Stimulated activated CD4-positive, alpha-beta T cell treated with anti-CD3 and anti-CD28 coated beads, TNF-alpha, amount 100 ng/mL, for 1 hour (primary cell): ENCODE data around the gene THBS2.
"Not testable (repeated sequence)": the region's sequence is repeated elsewhere in the genome, so short reads cannot be mapped to it uniquely, and the experiment has no call there.

ENCODE experiments used
- DNase-seq, 3 donors: peaks; one replicate each; pipeline ENCODE4 v3.0.0-alpha.2; 2020; ENCODE audit warnings: low read depth in 3 of 3, low spot score in 1 of 3

The THBS2 gene

DNA sequence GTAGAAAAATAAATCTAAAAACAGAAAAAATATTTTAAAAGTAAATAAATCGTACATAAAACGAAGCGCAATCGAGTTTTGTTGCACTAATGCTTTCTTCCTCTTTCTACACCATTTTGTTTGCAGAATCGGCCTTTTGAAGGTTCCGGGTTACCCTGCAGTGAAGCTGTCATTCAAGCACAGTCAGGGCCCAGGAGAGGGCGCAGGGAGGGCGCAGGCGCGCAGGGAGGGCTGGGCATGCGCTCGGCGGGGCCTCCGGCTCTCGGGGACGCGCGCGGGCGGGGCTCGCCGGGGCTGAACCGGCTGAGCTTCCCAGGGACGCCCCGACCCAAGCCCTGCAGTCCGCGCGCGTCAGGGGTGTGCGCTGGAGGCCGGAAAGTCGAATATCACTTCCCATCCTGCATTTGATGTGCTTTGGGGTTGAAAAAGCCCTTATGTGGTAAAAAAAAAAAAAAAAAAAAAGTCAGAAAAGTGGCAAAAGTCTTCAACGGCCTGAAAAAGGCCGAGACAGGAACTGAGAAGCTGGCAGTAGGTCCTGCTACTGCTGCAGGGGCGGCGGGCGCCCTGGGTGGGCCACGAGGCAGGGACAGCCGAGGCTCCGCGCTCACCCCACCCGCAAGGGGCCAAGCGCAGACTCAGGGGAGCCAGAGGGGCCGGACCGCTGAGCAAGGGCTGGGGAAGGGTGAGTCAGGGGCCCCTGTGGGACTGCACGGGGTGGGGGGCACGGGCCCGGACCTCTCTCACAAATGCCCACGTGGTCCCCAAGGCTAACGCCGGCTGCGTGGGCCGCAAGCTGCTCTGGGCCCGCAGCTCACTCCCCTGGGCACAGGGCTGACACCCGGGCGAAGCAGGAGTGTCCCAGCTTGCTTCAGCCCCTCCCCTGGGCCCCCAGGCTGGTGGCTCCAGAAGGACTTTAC lies 40.5 kb downstream of the THBS2 start:
- DNase-seq = peak; percentile 66 to 78 (median 69)

DNA sequence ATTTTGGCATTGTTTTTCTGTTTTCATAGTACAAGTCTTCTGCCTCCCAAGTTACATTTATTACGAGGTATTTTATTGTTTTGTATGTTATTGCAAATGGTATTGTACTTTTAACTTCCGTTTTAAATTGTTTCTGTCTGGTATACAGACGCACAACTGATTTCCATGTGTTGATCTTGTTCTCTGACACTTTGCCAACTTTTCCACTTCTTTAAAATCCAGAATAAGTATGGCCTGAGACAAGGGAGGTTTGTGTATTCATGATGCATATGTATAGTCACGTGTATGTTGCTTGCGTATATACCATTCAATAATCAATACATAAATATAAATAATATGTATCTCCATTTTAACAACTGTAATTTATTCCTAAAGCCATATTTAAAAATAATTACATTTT lies 41.2 kb downstream of the THBS2 start:
- no peak for DNase-seq

DNA sequence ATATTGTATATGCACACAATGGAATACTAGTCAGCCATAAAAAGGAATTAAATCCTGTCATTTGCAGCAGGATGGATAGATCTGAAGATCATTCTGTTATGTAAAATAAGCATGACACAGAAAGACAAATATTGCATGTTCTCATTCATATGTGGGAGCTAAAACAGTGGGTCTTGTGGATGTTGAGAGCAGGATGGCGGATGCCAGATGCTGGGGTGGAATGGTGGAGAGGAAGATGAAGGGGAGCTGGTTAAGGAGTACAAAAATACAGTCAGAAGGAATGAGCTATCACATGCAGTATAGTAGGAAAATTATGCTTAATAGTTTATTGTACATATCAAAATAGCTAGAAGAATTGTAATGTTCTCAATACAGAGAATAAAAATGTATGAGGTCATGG lies 41.8 kb downstream of the THBS2 start:
- no peak for DNase-seq

DNA sequence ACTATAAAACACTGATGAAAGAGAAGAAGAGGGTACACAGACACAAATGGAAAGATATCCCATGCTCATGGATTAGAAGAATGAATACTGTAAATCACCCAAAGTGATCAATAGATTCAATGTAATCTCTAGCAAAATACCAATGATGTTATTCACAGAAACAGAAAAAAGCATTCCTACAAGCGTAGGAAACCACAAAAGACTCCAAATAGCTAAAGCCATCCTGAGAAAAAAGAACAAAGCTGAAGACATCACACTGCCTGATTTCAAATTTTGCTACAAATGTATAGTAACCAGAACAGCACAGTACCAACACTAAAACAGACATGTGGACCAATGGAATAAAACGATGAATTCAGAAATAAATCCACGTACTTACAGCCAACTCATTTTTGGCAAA lies 43.0 kb downstream of the THBS2 start:
- DNase-seq = no peak

DNA sequence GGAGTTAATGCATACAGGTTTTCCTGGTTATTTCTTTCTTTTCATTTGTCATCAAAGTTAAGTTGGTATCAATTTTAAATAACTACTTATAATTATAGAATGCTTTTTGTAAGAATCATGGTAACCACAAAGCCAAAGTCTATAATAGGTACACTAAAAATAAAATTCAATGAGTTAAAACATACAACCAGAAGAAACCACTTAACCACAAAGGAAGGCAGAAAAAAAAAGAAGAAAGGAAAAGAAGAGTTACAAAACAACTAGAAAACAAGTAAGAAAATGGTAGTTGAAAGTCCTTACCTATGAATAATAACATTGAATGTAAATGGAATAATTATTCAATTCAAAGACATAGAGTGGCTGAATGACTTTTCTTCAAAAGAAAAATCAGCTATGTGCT lies 45.6 kb downstream of the THBS2 start:
- no peak for DNase-seq

DNA sequence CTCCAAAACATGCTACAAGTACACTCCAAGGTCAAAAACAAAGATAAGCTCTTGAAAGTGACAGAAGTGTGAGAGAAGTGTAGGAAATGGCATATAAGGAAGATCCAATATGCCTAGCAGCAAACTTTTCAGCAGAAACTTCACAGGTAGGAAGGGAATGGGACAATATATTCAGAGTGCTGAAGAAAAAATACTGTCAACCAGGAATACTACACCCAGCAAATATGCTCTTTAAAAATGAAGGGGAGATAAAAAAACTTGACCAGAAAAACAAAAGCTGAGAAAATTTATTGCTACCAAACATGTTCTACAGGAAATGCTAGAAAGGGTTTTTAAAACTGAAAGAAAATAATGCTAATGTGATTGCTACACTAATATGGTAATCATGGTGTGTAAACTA lies 46.2 kb downstream of the THBS2 start:
- DNase-seq = no peak

DNA sequence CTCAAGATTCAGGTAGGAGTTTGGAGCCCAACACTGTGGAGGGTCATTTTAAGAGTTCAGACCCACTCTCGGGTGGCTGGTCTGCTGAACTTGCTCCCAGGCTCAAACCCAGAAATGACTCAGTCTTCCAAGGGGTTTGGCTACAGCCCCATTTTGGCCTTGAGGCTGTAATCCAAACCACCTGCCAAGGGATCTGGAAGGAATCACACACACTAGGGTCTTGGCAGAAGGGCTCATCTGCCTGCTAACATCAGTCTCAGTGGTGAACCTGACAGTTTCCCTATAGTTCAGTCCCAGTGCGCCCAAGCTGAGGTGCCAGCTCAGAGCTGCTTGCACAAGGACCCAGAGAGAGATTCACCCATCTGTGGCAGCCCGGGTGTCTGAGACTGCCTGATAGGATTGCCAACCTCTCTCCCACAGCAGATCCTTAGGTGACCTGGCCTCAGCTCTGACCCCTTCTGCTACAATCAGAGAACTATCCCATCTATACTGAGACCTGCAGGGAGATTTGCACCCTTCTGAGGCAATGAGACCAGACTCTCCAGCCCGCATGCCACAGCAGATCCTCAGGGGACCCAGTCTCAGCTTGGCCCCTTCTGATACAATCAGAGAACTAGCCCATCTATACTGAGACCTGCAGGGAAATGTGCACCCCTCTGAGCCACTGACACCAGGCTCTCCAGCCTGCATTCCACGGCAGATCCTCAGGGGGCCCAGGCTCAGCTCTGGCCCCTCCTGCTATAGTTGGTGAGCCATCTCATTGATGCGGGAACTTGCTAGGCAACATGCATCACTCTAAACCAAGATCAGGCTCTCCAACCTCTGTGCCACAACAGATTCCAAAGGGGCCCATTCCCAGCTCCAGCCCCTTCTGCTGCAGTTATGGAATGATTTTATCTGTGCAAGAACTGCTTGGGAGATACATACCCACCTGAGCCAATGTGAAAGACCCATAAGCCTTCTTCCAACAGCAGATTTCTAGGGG lies 48.2 kb downstream of the THBS2 start:
- DNase-seq = no peak

DNA sequence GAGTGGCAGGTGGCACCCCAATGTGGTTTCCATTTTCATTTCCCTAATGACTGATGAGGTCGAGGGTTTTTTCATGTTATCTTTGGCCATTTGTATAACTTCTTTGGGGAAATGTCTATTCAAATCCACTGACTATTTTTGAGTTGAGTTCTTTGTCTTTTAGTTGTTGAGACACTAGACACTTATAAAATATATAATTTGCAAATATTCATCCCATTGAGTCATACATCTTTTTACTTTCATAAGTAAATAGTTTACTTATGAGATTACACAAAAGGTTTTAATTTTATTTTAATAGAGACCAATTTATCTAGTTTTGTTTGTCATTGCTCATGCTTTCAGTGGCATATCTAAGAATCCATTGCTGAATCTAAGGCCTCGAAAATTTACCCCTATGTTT lies 49.5 kb downstream of the THBS2 start:
- no peak for DNase-seq

DNA sequence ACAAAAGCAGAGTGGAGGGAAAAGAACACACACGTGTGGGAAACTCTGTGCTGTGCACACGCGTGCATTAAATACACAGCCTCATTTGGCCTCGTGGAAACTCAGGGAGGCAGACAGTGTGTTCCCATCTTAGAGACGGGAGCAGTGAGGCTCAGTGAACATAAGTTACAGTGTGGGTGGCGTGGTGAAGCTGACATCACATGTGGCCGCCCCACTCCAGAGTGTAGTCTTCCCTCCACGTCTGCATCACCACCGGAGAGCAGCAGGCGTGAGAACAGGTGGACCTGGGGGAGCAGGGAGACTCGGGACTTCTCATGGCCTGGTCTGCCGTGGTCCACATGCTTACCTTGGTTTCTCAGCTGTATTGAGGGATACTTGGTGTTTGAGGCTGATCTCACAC lies 51.7 kb downstream of the THBS2 start:
- no peak for DNase-seq

DNA sequence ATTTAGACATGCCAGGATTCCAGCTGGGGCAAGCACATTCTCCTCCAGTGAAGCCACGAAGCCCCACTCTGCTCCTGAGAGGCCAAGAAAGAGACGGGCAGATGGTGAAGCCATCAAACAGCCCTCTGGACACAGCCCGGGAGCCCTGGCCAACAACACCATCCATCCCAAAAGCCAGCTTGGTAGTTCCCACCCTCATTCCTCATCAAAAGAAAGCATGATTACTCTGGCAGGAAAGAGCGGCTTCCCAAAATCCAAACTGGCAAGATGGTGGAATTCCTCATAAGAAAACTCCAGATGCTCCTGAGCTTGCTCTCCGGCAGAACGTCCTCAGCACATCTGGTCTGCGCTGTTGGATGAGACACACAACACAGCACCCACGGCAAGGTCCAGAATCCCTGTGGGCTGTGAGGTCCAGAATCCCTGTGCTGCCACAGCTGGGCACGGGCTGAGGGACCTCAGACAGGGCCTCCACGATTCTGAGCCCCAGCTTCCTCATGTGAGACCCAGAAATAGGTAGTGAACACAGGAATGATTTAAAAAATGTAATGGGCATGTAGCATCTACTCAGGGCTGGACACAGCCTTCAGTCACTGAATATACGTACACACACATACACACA lies 52.6 kb downstream of the THBS2 start:
- DNase-seq = no peak

DNA sequence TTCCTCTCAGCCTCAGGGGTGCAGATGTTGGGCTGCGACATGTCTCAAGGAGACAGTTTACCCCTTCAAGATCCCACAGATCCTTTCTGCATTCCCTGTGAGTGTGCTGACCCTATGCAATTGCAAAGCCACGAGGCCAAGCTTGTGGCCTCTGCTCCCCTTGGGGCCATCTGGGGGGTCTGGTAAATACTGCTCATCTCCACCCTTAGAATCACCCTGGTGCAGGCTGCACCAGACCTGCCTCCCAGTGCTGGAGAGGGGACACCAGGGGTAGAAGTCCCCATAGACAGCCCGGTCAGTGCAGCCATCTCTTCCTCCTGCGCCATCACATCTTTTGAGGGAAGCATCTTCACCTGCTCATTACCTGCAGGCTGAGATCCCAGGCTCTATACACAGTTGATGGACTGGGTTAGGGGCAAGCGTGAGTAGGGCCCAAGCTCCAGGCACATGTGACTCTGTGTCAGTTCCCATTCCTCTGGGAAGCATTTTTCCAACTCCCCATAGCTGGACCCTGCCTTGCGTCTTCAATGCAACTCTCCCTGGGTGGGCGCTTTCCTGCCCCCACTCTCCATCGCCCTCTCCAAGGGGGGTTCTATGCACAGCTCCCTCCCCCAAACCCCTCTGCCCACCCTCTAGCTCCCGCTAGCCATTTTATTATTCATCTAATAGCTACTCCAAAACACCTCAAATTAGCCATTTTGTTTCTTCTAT lies 53.9 kb downstream of the THBS2 start:
- DNase-seq = no peak

DNA sequence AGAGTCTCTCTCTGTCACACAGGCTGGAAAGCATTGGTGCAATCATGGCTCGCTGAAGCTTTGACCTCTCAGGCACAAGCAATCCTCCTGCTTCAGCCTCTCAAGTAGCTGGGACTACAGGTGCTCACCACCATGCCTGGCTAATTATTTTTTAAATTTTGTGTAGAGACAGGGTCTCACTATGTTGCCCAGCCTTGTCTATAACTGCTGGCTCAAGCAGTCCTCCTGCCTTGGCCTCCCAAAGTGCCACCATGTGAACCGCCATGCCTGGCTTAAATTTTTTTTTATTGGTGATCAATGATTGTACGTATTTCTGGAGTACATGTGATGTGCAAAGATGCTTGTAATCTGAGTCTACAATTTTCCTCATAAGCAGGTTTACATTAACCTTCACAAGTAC lies 54.8 kb downstream of the THBS2 start:
- DNase-seq = no peak

DNA sequence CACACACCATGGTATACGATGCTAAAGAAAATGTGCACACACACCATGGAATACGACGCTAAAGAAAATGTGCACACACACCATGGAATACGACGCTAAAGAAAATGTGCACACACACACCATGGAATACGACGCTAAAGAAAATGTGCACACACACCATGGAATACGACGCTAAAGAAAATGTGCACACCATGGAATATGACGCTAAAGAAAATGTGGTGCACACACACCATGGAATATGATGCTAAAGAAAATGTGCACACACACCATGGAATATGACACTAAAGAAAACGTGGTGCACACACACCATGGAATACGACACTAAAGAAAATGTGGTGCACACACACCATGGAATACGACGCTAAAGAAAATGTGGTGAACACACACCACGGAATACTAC lies 55.7 kb downstream of the THBS2 start:
- not testable (repeated sequence) for DNase-seq

DNA sequence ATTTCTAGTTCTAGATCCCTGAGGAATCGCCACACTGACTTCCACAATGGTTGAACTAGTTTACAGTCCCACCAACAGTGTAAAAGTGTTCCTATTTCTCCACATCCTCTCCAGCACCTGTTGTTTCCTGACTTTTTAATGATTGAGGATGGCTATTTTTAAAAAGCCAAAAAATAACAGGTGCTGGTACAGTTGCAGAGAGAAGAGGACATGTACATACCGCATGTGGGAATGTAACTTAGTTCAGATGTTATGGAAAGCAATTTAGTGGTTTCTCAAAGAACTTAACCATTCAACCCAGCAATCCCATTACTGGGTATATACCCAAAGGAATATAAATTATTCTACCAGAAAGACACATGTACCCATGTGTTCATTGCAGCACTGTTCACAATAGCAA lies 57.4 kb downstream of the THBS2 start:
- DNase-seq = not testable (repeated sequence)

DNA sequence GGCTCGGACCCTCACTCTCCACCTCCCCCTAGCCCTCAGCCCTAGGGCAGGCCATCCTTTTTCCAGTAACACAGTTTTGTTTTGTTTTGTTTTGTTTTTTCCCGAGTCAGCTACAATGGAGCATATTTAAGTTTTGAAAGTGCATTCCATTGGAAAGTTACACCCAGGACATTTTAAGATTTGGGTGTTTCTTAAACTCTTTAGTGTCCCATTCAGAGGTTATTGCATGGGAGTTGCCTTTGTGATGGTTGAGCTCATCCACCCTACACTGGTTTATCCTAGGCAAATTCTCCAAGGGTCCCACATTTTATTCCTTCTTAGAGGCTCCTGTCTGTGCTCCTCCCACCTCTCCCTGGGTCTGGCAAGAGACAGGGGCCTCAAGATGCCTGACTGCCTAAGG lies 58.9 kb downstream of the THBS2 start:
- DNase-seq = no peak

DNA sequence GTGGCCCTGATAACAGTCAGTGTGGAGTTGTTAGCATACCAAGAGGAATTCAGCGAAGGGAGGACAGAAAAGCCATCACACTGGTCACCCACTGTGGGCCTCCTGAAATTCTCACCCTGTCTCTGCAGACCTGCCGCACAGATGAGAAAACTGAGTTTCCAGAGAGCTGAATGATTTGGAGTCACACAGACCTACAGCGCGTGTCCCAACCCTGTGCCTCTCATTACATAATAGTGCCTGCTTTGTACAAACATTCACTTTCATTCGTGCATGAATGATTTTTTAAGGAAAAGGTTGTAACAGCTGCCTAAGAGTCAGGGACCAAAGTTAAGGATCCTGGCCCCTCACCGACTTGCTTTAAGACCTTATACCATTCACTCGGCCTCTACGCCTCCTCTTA lies 62.7 kb downstream of the THBS2 start:
- DNase-seq = no peak

DNA sequence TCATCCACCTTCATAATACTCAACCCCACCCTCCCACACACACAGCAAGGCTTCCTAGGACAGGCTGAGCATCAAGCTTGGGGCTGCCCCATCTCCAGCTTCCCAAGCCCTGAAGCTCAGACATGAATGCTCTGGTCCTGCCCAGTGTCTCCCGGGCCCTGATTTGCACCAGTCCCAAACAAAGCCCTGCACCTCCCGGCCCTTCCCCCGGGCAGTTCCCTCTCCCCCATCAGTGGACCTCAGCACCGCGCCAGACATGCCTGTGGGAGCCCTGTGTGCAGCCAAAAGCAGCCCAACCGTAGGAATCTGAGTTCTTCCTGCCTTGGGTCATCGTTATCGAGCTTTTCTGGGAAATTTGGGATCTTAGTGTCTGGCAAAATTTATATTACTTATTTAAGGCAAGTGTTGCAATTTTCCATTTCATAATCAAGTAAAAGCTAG lies 63.5 kb downstream of the THBS2 start:
- DNase-seq = no peak

DNA sequence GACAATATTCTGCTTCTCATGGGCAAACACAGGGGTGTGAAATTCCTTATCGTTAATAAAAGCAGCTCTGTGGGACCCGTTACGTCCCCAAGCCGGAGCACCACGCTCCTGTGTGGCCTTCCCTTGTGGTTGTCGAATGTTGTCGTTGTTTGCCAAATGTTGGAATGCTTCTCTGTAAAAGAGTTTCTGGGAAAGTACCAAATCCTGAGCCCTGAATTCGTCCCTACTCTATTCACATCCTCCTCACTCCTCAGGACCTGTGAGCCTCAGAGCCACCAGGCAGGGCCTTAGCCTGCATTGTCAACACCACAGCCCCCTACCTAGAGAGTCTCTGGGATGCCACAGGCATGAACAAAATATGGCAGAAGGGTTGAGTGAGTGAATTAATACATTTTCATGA lies 64.0 kb downstream of the THBS2 start:
- DNase-seq = no peak

DNA sequence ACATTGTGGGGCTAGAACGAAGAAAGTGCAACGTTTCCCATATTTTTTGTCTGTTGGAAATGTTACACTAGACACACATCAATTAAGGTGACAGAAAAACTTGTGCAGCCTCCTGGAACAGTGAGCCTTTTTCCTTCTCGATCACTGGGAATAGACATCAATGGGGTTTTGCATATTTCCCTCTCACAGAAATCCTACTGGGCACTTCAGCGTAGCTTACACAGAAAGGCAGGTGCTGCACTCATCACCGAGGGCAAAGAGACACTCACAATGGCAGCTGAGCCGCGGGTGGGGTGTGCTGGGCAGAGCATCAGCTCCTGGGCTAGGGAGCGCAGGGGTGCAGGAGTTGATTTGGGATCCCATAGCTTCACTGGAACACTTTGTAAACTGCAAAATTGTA lies 64.5 kb downstream of the THBS2 start:
- no peak for DNase-seq

DNA sequence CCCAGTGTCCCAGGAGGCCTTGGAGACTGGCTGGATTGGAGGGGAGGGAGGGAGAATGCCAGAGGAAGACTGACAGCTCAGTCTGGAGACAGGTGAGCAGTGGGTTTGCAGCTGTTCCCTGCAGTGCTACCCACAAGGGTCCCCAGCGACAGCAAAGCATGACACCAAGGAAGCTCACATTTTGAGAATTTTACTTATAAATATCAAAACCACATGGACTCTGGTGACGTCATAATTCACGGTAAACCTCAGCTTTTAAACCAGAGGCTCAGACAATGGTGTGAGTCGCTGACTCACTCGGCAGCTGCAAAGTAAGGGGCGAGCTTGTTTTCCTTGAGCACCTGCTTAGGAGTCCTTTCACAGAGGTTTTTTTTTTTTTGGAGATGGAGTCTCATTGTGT lies 65.2 kb downstream of the THBS2 start:
- no peak for DNase-seq

DNA sequence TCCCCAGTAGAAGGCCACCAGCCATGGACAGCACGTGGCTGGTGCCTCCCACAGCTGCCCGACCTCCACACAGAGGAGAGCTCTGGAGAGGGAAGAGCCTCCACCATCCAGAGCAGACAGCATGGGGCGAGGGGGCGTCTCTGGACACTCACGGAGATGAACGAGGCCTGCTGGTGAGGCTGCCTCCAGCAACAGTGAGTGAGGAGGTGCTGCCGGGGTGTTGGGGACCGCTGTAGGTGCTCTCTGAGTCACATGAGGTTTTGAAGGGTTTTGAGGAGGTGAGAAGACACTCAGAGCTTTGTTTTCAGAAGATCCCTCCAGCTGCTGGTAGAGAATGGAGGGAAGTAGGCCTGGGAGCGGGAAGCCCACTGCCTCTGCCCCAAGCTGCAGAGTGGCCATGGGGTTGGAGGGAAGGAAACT lies 65.6 kb downstream of the THBS2 start:
- DNase-seq = no peak
